ENCODE measurements around the gene KRT80.

Gene KRT80

GRCh38 chr12:52179396-52179973 lies 12.3 kb downstream of the KRT80 start:
- no peak for DNase-seq (ENCODE audit: low read depth in 2 of 2)

- no peak for DNase-seq (ENCODE audit: low read depth in 2 of 2)
Observed at GRCh38 chr12:52178984-52179383, 12.8 kb downstream of the KRT80 start.

GRCh38 chr12:52178443-52178842 lies 13.4 kb downstream of the KRT80 start:
- no peak for DNase-seq (ENCODE audit: low read depth in 2 of 2)

GRCh38 chr12:52175371-52176350 lies 16.2 kb downstream of the KRT80 start:
- no peak for DNase-seq (ENCODE audit: low read depth in 2 of 2)

GRCh38 chr12:52173526-52173925 lies 18.3 kb downstream of the KRT80 start:
- no peak for DNase-seq (ENCODE audit: low read depth in 2 of 2)

- DNase-seq (ENCODE audit: low read depth in 2 of 2): no peak
Observed at GRCh38 chr12:52172956-52173355, 18.9 kb downstream of the KRT80 start.

GRCh38 chr12:52171950-52172512 lies 19.8 kb downstream of the KRT80 start:
- DNase-seq (ENCODE audit: low read depth in 2 of 2): no peak

- DNase-seq (ENCODE audit: low read depth in 2 of 2): no peak
Observed at GRCh38 chr12:52170827-52171226, 21.0 kb downstream of the KRT80 start.

- DNase-seq (ENCODE audit: low read depth in 2 of 2): no peak
Observed at GRCh38 chr12:52169886-52170285, 21.9 kb downstream of the KRT80 start.

GRCh38 chr12:52168019-52168717 lies 23.6 kb downstream of the KRT80 start:
- DNase-seq (ENCODE audit: low read depth in 2 of 2): no peak

GRCh38 chr12:52167526-52167925 lies 24.3 kb downstream of the KRT80 start:
- DNase-seq (ENCODE audit: low read depth in 2 of 2): no peak

- no peak for DNase-seq (ENCODE audit: low read depth in 2 of 2)
Observed at GRCh38 chr12:52166672-52167071, 25.1 kb downstream of the KRT80 start.

GRCh38 chr12:52165096-52165855 lies 26.5 kb downstream of the KRT80 start:
- no peak for DNase-seq (ENCODE audit: low read depth in 2 of 2)

GRCh38 chr12:52164624-52165023 lies 27.2 kb downstream of the KRT80 start:
- no peak for DNase-seq (ENCODE audit: low read depth in 2 of 2)

GRCh38 chr12:52162981-52163380 lies 28.8 kb downstream of the KRT80 start:
- DNase-seq (ENCODE audit: low read depth in 2 of 2): no peak

GRCh38 chr12:52160200-52160599 lies 31.6 kb downstream of the KRT80 start:
- no peak for DNase-seq (ENCODE audit: low read depth in 2 of 2)

GRCh38 chr12:52157566-52158150 lies 34.2 kb downstream of the KRT80 start:
- DNase-seq (ENCODE audit: low read depth in 2 of 2): no peak

GRCh38 chr12:52156757-52157565 lies 34.9 kb downstream of the KRT80 start:
- DNase-seq (ENCODE audit: low read depth in 2 of 2): peak; percentile 33 to 45

- DNase-seq (ENCODE audit: low read depth in 2 of 2): no peak
Observed at GRCh38 chr12:52156311-52156710, 35.5 kb downstream of the KRT80 start.
